Glutamatergic neuron (in vitro differentiated cells): Measurements from ENCODE around the gene OSBPL6. TPM values are rescaled to one million over a fixed set of nuclear protein-coding genes. Genes with fewer than 3 reads are reported as not detected.

ENCODE experiments used
- DNase-seq: peaks from one replicate; pipeline ENCODE4 v3.0.0; 2022
- H3K27ac Mint-ChIP-seq: one replicate; pipeline ENCODE4 v1.8.0; 2020; ENCODE audit warnings: mild to moderate bottlenecking, mixed read lengths, inconsistent platforms; ENCODE audit not compliant: unreplicated experiment
- H3K27me3 Mint-ChIP-seq: one replicate; pipeline ENCODE4 v1.8.0; 2020; ENCODE audit warnings: mild to moderate bottlenecking, moderate library complexity, mixed read lengths, inconsistent platforms; ENCODE audit not compliant: unreplicated experiment
- H3K36me3 Mint-ChIP-seq: one replicate; pipeline ENCODE4 v1.8.0; 2020; ENCODE audit warnings: mild to moderate bottlenecking, mixed read lengths, inconsistent platforms; ENCODE audit not compliant: unreplicated experiment
- H3K4me1 Mint-ChIP-seq: one replicate; pipeline ENCODE4 v1.8.0; 2020; ENCODE audit warnings: mild to moderate bottlenecking, low read depth, mixed read lengths, inconsistent platforms; ENCODE audit not compliant: unreplicated experiment
- H3K4me3 Mint-ChIP-seq: one replicate; pipeline ENCODE4 v1.8.0; 2020; ENCODE audit warnings: mild to moderate bottlenecking, mixed read lengths, inconsistent platforms; ENCODE audit not compliant: unreplicated experiment
- H3K9me3 Mint-ChIP-seq: one replicate; pipeline ENCODE4 v1.8.0; 2020; ENCODE audit warnings: mild to moderate bottlenecking, moderate library complexity, mixed read lengths, inconsistent platforms; ENCODE audit not compliant: unreplicated experiment
- total RNA-seq: library from RNA; stranded (reverse); fragmentation: NEBNext Ultra II Directional; extraction: Animal tissue kit (Norgen Biotek cat#: 25700); gene quantifications from one replicate; pipeline ENCODE4 v1.2.1, GENCODE V29; 2021; ENCODE audit not compliant: unreplicated experiment
- TF ChIP-seq, protein P1 (sequence below): fragments of 200-600 bp; sonication (generic); IDR thresholded peaks from one replicate; pipeline ENCODE4 v1.5.0; 2021; ENCODE audit not compliant: partially characterized antibody, unreplicated experiment

OSBPL6 gene
- total RNA-seq, 1 donor from 2014 or later: 14.4 TPM

- Mint-ChIP-seq H3K36me3 (no peaks in the 10 kb centered on the region), H3K27ac (no peak overlapping the region), H3K4me3 (no peak overlapping the region), H3K4me1 (peaks cover 10% of the 10 kb centered on the region), H3K27me3 (peaks cover 2% of the 10 kb centered on the region), H3K9me3 (peaks cover 2% of the 10 kb centered on the region)
- TF ChIP-seq, protein P1, sequence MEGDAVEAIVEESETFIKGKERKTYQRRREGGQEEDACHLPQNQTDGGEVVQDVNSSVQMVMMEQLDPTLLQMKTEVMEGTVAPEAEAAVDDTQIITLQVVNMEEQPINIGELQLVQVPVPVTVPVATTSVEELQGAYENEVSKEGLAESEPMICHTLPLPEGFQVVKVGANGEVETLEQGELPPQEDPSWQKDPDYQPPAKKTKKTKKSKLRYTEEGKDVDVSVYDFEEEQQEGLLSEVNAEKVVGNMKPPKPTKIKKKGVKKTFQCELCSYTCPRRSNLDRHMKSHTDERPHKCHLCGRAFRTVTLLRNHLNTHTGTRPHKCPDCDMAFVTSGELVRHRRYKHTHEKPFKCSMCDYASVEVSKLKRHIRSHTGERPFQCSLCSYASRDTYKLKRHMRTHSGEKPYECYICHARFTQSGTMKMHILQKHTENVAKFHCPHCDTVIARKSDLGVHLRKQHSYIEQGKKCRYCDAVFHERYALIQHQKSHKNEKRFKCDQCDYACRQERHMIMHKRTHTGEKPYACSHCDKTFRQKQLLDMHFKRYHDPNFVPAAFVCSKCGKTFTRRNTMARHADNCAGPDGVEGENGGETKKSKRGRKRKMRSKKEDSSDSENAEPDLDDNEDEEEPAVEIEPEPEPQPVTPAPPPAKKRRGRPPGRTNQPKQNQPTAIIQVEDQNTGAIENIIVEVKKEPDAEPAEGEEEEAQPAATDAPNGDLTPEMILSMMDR: no peak
- DNase-seq: no peak
These were observed 76.8 kb downstream of the OSBPL6 start for GRCh38 chr2:178271094-178271493.

- H3K36me3 Mint-ChIP-seq: no peaks in the 10 kb centered on the region
- H3K4me3 Mint-ChIP-seq: no peak overlapping the region
- H3K9me3 Mint-ChIP-seq: peaks cover 2% of the 10 kb centered on the region
- H3K27me3 Mint-ChIP-seq: peaks cover 2% of the 10 kb centered on the region
- TF ChIP-seq, protein P1: no peak
- peaks cover 4% of the 10 kb centered on the region for H3K4me1 Mint-ChIP-seq
- no peak for DNase-seq
- H3K27ac Mint-ChIP-seq: no peak overlapping the region
These were observed 77.5 kb downstream of the OSBPL6 start for GRCh38 chr2:178271629-178272333.

DNA sequence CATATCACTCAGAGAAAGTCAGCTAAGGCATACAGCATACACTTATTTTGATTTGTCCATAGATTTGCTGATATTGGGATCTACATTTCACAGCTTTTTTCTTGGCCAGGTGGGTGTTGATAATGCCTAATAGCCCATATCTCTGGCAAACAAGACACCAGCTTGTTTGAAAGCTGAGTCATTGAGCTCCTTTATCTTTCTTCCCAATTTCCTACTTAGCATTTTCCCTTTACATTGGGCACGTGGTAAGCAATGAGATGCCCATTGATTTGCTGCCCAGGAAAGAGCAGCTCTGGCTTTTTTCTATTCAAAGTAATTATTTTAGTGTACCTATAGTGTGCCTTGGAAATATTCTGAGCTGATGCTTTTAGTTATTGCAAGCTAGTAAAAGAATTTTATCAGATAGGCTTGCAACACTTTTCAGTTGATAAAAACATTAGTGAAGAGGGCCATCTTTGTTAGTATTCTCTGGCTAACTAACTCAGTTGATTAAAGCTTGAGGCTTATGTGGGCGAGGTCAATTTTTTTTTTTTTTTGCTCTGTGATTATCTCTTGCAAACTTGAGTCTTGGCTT, 79.6 kb downstream of the OSBPL6 start:
- Mint-ChIP-seq H3K9me3 (peaks cover 2% of the 10 kb centered on the region), H3K4me1 (peaks cover 8% of the 10 kb centered on the region), H3K4me3 (no peak overlapping the region), H3K27me3 (peaks cover 2% of the 10 kb centered on the region), H3K36me3 (no peaks in the 10 kb centered on the region), H3K27ac (no peak overlapping the region)
- TF ChIP-seq, protein P1: no peak
- no peak for DNase-seq

DNA sequence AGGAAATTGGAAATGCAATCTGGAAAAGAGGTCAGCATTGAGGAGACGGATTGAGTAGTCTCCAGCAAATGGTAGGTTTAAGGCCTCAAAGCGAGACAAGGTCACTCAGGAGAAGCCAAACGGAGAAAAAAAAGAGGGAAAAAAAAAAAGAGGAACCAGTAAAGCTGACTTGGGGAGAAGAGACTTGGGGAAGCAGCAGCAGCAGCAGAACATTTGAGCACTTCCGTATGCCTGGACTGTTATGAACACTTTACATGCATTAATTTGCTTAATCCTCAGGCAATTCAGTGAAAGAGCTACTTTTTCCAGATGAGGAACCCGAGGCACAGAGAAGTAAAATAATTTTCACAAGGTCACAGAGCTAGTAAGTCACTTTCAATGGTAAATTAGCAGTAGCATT, 81.3 kb downstream of the OSBPL6 start:
- H3K4me3 Mint-ChIP-seq: no peak overlapping the region
- DNase-seq: no peak
- no peak overlapping the region for H3K27ac Mint-ChIP-seq
- peaks cover 2% of the 10 kb centered on the region for H3K27me3 Mint-ChIP-seq
- TF ChIP-seq, protein P1: no peak
- peaks cover 2% of the 10 kb centered on the region for H3K9me3 Mint-ChIP-seq
- no peaks in the 10 kb centered on the region for H3K36me3 Mint-ChIP-seq
- peaks cover 8% of the 10 kb centered on the region for H3K4me1 Mint-ChIP-seq

- H3K4me1 Mint-ChIP-seq: peaks cover 5% of the 10 kb centered on the region
- H3K27ac Mint-ChIP-seq: no peak overlapping the region
- H3K27me3 Mint-ChIP-seq: peaks cover 2% of the 10 kb centered on the region
- no peaks in the 10 kb centered on the region for H3K36me3 Mint-ChIP-seq
- no peak for DNase-seq
- TF ChIP-seq, protein P1: no peak
- peaks cover 2% of the 10 kb centered on the region for H3K9me3 Mint-ChIP-seq
- no peak overlapping the region for H3K4me3 Mint-ChIP-seq
These were observed 83.5 kb downstream of the OSBPL6 start for GRCh38 chr2:178277741-178278197.
